ENCODE results near the gene RPL13.
"Not testable (repeated sequence)": the region's sequence is repeated elsewhere in the genome, so short reads cannot be mapped to it uniquely, and the experiment has no call there.

RPL13 gene

GRCh38 chr16:89576153-89577054 lies 15.9 kb downstream of the RPL13 start:
- DNase-seq (ENCODE audit: low read depth in 2 of 2): no peak

GRCh38 chr16:89577055-89577759 lies 16.7 kb downstream of the RPL13 start:
- no peak for DNase-seq (ENCODE audit: low read depth in 2 of 2)

GRCh38 chr16:89579351-89579750 lies 18.9 kb downstream of the RPL13 start:
- no peak for DNase-seq (ENCODE audit: low read depth in 2 of 2)

GRCh38 chr16:89581045-89581695 lies 20.7 kb downstream of the RPL13 start:
- no peak for DNase-seq (ENCODE audit: low read depth in 2 of 2)

- DNase-seq (ENCODE audit: low read depth in 2 of 2): no peak
These were observed 21.5 kb downstream of the RPL13 start for GRCh38 chr16:89581861-89582563.

- no peak for DNase-seq (ENCODE audit: low read depth in 2 of 2)
These were observed 22.2 kb downstream of the RPL13 start for GRCh38 chr16:89582614-89583196.

GRCh38 chr16:89583197-89583894 lies 22.9 kb downstream of the RPL13 start:
- no peak for DNase-seq (ENCODE audit: low read depth in 2 of 2)

- no peak for DNase-seq (ENCODE audit: low read depth in 2 of 2)
These were observed 23.6 kb downstream of the RPL13 start for GRCh38 chr16:89583895-89584644.

GRCh38 chr16:89584768-89585549 lies 24.5 kb downstream of the RPL13 start:
- no peak for DNase-seq (ENCODE audit: low read depth in 2 of 2)

GRCh38 chr16:89586218-89586617 lies 25.7 kb downstream of the RPL13 start:
- DNase-seq (ENCODE audit: low read depth in 2 of 2): no peak

- no peak for DNase-seq (ENCODE audit: low read depth in 2 of 2)
These were observed 26.4 kb downstream of the RPL13 start for GRCh38 chr16:89586853-89587252.

- DNase-seq (ENCODE audit: low read depth in 2 of 2): not testable (repeated sequence)
These were observed 27.2 kb downstream of the RPL13 start for GRCh38 chr16:89587676-89588075.

GRCh38 chr16:89588413-89589109 lies 28.1 kb downstream of the RPL13 start:
- no peak for DNase-seq (ENCODE audit: low read depth in 2 of 2)

GRCh38 chr16:89589241-89589926 lies 28.9 kb downstream of the RPL13 start:
- no peak for DNase-seq (ENCODE audit: low read depth in 2 of 2)

GRCh38 chr16:89593841-89594240 lies 33.4 kb downstream of the RPL13 start:
- no peak for DNase-seq (ENCODE audit: low read depth in 2 of 2)

- DNase-seq (ENCODE audit: low read depth in 2 of 2): no peak
These were observed 35.0 kb downstream of the RPL13 start for GRCh38 chr16:89595330-89596060.

- no peak for DNase-seq (ENCODE audit: low read depth in 2 of 2)
These were observed 35.7 kb downstream of the RPL13 start for GRCh38 chr16:89596061-89596689.

Measured in stimulated activated CD8-positive, alpha-beta memory T cell treated with anti-CD3 and anti-CD28 coated beads, Interleukin-15, amount 100 ng/mL, for 48 hours (primary cell).